ENCODE data around the gene TGFBR2.

The TGFBR2 gene

GRCh38 chr3:30719536-30719935 is 113.1 kb downstream of the TGFBR2 start:
- H3K9me3 ChIP-seq (ENCODE audit: control insufficient read depth, insufficient read depth, low read length) = no peaks in the 10 kb centered on the region
- H3K27ac ChIP-seq (ENCODE audit: low read length) = no peak overlapping the region
- WGBS (ENCODE audit: insufficient coverage, insufficient read length) = no CpG with 5 or more reads among the region's 3 CpGs
- H3K27me3 ChIP-seq (ENCODE audit: control insufficient read depth, insufficient read depth, low read length) = no peaks in the 10 kb centered on the region
- H3K4me3 ChIP-seq (ENCODE audit: low read length) = no peak overlapping the region
- no peaks in the 10 kb centered on the region for H3K4me1 ChIP-seq (ENCODE audit: control insufficient read depth, insufficient read depth, low read length)
- no peak for DNase-seq (ENCODE audit: low read depth, low spot score)
- no peaks in the 10 kb centered on the region for H3K36me3 ChIP-seq (ENCODE audit: control insufficient read depth, insufficient read depth, low read length)

DNA sequence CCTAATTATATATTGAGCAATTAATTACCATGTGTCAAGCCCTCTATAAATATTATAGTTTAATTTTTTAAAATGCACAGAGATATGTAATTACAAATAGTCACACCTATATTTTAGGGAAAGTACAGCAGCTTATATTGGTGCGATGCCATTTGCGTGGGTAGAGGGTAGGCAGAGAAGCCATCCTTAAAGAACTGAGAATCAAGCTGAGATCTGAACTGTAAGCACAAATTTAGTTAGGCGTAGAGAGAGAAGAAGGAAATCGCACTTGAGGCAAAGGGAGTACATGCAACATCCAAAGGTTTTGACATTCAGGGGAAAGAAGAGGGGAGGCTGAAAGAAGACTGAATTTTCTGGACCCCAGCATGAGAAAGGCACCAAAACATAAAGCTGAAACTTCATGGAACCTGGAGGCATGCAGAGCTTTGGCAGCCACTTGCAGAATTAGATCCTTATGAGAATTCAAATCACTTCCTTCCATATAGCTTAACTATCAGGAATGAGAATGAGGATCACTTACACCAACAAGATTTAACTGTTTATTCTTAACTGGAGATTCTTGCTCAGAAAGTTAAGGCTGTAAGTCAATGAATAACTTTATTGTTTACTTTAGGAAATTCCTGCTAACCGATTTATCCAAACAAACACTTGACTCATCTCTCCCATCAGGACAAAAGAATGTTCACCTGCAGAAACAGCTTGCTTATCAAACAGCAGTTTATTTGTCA is 114.3 kb downstream of the TGFBR2 start:
- no CpG with 5 or more reads among the region's 5 CpGs for WGBS (ENCODE audit: insufficient coverage, insufficient read length)
- H3K4me3 ChIP-seq (ENCODE audit: low read length) = no peak overlapping the region
- H3K27ac ChIP-seq (ENCODE audit: low read length) = no peak overlapping the region
- H3K4me1 ChIP-seq (ENCODE audit: control insufficient read depth, insufficient read depth, low read length) = no peaks in the 10 kb centered on the region
- no peaks in the 10 kb centered on the region for H3K9me3 ChIP-seq (ENCODE audit: control insufficient read depth, insufficient read depth, low read length)
- H3K27me3 ChIP-seq (ENCODE audit: control insufficient read depth, insufficient read depth, low read length) = no peaks in the 10 kb centered on the region
- no peaks in the 10 kb centered on the region for H3K36me3 ChIP-seq (ENCODE audit: control insufficient read depth, insufficient read depth, low read length)
- DNase-seq (ENCODE audit: low read depth, low spot score) = no peak

DNA sequence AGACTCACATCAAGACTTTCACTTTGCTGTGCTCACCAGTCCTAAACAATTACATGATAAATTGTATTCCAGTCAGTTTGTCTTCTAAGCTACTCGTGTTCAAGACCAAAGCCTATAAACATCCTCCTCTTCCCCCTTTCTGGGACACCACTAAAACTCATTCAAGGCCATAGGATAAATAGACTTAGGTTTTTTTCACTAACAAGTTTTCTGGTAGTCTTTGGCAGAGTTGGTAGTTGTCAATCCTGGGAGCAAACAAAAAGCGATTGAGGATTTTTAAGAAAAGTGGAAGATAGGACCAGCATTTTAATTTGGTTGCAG is 114.9 kb downstream of the TGFBR2 start:
- DNase-seq (ENCODE audit: low read depth, low spot score) = no peak
- no peaks in the 10 kb centered on the region for H3K9me3 ChIP-seq (ENCODE audit: control insufficient read depth, insufficient read depth, low read length)
- no peaks in the 10 kb centered on the region for H3K36me3 ChIP-seq (ENCODE audit: control insufficient read depth, insufficient read depth, low read length)
- H3K27me3 ChIP-seq (ENCODE audit: control insufficient read depth, insufficient read depth, low read length) = no peaks in the 10 kb centered on the region
- no peaks in the 10 kb centered on the region for H3K4me1 ChIP-seq (ENCODE audit: control insufficient read depth, insufficient read depth, low read length)
- no peak overlapping the region for H3K4me3 ChIP-seq (ENCODE audit: low read length)
- H3K27ac ChIP-seq (ENCODE audit: low read length) = no peak overlapping the region
- no CpG with 5 or more reads among the region's 2 CpGs for WGBS (ENCODE audit: insufficient coverage, insufficient read length)

DNA sequence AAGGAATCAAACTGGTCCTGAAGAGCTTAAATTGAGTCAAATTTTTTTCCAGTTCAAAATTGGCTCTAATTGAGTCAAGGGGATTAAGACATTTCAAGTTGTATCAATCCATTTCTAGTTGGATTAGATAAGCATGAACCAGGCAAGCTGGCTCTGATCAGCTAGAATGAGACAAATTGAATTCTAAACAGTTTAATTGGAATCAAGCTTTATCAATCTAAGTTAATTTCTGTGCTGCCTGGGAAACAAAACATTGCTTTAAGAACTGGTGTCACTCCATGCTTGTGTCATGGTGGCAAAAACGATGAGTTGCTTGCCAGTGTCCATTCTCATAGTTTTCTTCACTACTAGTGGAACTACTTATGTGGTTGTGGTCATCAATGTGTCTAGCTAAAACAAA is 116.8 kb downstream of the TGFBR2 start:
- no peaks in the 10 kb centered on the region for H3K9me3 ChIP-seq (ENCODE audit: control insufficient read depth, insufficient read depth, low read length)
- no peaks in the 10 kb centered on the region for H3K4me1 ChIP-seq (ENCODE audit: control insufficient read depth, insufficient read depth, low read length)
- no peak overlapping the region for H3K27ac ChIP-seq (ENCODE audit: low read length)
- no peak overlapping the region for H3K4me3 ChIP-seq (ENCODE audit: low read length)
- no peaks in the 10 kb centered on the region for H3K36me3 ChIP-seq (ENCODE audit: control insufficient read depth, insufficient read depth, low read length)
- WGBS (ENCODE audit: insufficient coverage, insufficient read length) = no CpG with 5 or more reads among the region's 1 CpG
- no peak for DNase-seq (ENCODE audit: low read depth, low spot score)
- no peaks in the 10 kb centered on the region for H3K27me3 ChIP-seq (ENCODE audit: control insufficient read depth, insufficient read depth, low read length)

DNA sequence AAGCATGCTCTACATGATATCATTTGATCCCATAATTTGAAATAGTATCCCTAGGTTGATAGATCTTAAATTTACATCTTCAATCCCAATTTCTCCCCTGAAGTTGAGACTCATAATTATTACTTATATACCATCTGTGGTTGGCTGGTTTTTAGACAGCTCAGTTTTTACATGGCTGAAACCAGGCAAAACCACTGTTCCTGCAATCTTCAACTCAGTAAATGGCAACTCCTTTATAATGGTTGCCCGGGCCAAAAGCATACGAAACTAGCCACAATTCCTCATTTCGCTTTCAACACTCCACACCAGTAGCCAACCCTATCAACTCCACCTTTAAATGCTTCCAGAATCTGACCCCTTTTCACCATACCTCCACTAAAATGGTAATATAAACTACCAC is 118.5 kb downstream of the TGFBR2 start:
- no peak overlapping the region for H3K4me3 ChIP-seq (ENCODE audit: low read length)
- WGBS (ENCODE audit: insufficient coverage, insufficient read length) = 100% methylated on average over 1 of the region's 3 CpGs
- DNase-seq (ENCODE audit: low read depth, low spot score) = no peak
- no peaks in the 10 kb centered on the region for H3K27me3 ChIP-seq (ENCODE audit: control insufficient read depth, insufficient read depth, low read length)
- H3K9me3 ChIP-seq (ENCODE audit: control insufficient read depth, insufficient read depth, low read length) = no peaks in the 10 kb centered on the region
- H3K4me1 ChIP-seq (ENCODE audit: control insufficient read depth, insufficient read depth, low read length) = no peaks in the 10 kb centered on the region
- no peak overlapping the region for H3K27ac ChIP-seq (ENCODE audit: low read length)
- H3K36me3 ChIP-seq (ENCODE audit: control insufficient read depth, insufficient read depth, low read length) = no peaks in the 10 kb centered on the region

GRCh38 chr3:30728143-30728542 is 121.7 kb downstream of the TGFBR2 start:
- H3K36me3 ChIP-seq (ENCODE audit: control insufficient read depth, insufficient read depth, low read length) = no peaks in the 10 kb centered on the region
- DNase-seq (ENCODE audit: low read depth, low spot score) = no peak
- H3K9me3 ChIP-seq (ENCODE audit: control insufficient read depth, insufficient read depth, low read length) = no peaks in the 10 kb centered on the region
- no peaks in the 10 kb centered on the region for H3K4me1 ChIP-seq (ENCODE audit: control insufficient read depth, insufficient read depth, low read length)
- no peaks in the 10 kb centered on the region for H3K27me3 ChIP-seq (ENCODE audit: control insufficient read depth, insufficient read depth, low read length)
- no peak overlapping the region for H3K27ac ChIP-seq (ENCODE audit: low read length)
- no CpG with 5 or more reads among the region's 4 CpGs for WGBS (ENCODE audit: insufficient coverage, insufficient read length)
- no peak overlapping the region for H3K4me3 ChIP-seq (ENCODE audit: low read length)

DNA sequence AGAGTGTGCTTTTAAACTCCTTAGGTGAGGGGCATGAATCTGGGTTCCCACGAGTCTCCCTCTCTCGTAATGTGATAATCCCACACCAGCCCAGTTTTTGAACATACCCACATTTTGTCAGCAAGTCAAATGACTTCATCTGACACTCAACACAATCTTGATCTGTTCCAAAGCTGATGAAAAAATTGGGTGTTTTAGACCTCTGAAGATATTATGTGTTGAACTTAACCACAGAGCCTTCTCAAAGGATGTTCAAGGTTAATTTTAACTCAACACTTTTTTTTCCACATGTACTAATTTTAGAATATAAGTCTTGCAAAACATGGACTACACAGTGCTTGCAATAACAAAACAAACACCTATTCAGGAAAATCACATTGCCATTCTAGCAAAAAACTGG is 123.1 kb downstream of the TGFBR2 start:
- H3K4me3 ChIP-seq (ENCODE audit: low read length) = no peak overlapping the region
- no peaks in the 10 kb centered on the region for H3K4me1 ChIP-seq (ENCODE audit: control insufficient read depth, insufficient read depth, low read length)
- H3K9me3 ChIP-seq (ENCODE audit: control insufficient read depth, insufficient read depth, low read length) = no peaks in the 10 kb centered on the region
- WGBS (ENCODE audit: insufficient coverage, insufficient read length) = no CpG with 5 or more reads among the region's 2 CpGs
- H3K36me3 ChIP-seq (ENCODE audit: control insufficient read depth, insufficient read depth, low read length) = no peaks in the 10 kb centered on the region
- no peak for DNase-seq (ENCODE audit: low read depth, low spot score)
- no peak overlapping the region for H3K27ac ChIP-seq (ENCODE audit: low read length)
- H3K27me3 ChIP-seq (ENCODE audit: control insufficient read depth, insufficient read depth, low read length) = no peaks in the 10 kb centered on the region

DNA sequence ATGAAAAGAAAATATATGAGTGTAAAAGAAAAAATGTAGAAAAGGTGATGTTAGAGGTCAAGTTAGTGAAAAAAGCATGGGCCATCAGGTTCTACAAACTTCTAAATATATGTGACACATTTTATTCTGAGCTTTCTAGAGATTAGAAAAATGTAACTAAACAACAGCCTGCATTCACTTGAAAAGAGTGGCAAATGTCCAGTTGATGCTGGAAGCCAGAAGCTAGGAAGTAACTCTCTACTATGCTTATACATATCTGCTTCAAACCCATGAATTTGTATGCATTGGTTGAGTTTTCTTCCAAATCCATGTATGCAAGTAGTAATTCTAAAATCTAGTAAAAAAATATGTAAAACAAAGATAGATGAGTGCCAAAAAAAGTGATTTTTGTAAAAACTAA is 123.5 kb downstream of the TGFBR2 start:
- Histone ChIP-seq H3K4me3 (ENCODE audit: low read length) (no peak overlapping the region), H3K9me3 (ENCODE audit: control insufficient read depth, insufficient read depth, low read length) (no peaks in the 10 kb centered on the region), H3K36me3 (ENCODE audit: control insufficient read depth, insufficient read depth, low read length) (no peaks in the 10 kb centered on the region), H3K27me3 (ENCODE audit: control insufficient read depth, insufficient read depth, low read length) (no peaks in the 10 kb centered on the region), H3K4me1 (ENCODE audit: control insufficient read depth, insufficient read depth, low read length) (no peaks in the 10 kb centered on the region), H3K27ac (ENCODE audit: low read length) (no peak overlapping the region)
- no peak for DNase-seq (ENCODE audit: low read depth, low spot score)

- Histone ChIP-seq H3K4me1 (ENCODE audit: control insufficient read depth, insufficient read depth, low read length) (no peaks in the 10 kb centered on the region), H3K27me3 (ENCODE audit: control insufficient read depth, insufficient read depth, low read length) (no peaks in the 10 kb centered on the region)
- no CpG with 5 or more reads among the region's 3 CpGs for WGBS (ENCODE audit: insufficient coverage, insufficient read length)
These were observed 124.6 kb downstream of the TGFBR2 start for GRCh38 chr3:30730967-30731366.

DNA sequence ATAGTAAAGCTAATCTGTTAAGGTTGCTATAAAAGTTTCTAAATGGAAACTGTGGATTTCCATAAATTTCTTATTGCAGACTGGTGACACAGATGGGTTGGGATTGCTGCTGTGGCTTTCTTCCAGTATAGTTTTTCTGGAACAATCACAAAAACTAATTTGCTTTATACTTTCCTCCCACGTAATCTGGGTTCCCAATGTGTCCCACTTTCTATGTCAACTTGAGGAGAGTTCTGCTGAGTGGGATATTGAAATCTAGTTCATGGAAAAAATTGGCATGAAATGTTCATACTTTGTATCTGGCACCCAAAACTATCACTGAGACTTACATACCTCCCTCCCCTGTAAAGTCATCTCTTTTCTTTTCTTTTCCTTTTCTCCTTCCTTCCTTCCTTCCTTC is 126.8 kb downstream of the TGFBR2 start:
- H3K36me3 ChIP-seq (ENCODE audit: control insufficient read depth, insufficient read depth, low read length) = no peaks in the 10 kb centered on the region
- no peak overlapping the region for H3K27ac ChIP-seq (ENCODE audit: low read length)
- WGBS (ENCODE audit: insufficient coverage, insufficient read length) = no CpG with 5 or more reads among the region's 1 CpG
- no peak for DNase-seq (ENCODE audit: low read depth, low spot score)
- H3K9me3 ChIP-seq (ENCODE audit: control insufficient read depth, insufficient read depth, low read length) = no peaks in the 10 kb centered on the region
- no peak overlapping the region for H3K4me3 ChIP-seq (ENCODE audit: low read length)
- no peaks in the 10 kb centered on the region for H3K27me3 ChIP-seq (ENCODE audit: control insufficient read depth, insufficient read depth, low read length)
- no peaks in the 10 kb centered on the region for H3K4me1 ChIP-seq (ENCODE audit: control insufficient read depth, insufficient read depth, low read length)

More at GRCh38 chr3:30730967-30731366, 124.6 kb downstream of the TGFBR2 start:
- Histone ChIP-seq H3K4me3 (ENCODE audit: low read length) (no peak overlapping the region), H3K9me3 (ENCODE audit: control insufficient read depth, insufficient read depth, low read length) (no peaks in the 10 kb centered on the region), H3K27ac (ENCODE audit: low read length) (no peak overlapping the region), H3K36me3 (ENCODE audit: control insufficient read depth, insufficient read depth, low read length) (no peaks in the 10 kb centered on the region)
- no peak for DNase-seq (ENCODE audit: low read depth, low spot score)

GRCh38 chr3:30733696-30734095 is 127.3 kb downstream of the TGFBR2 start:
- no CpG with 5 or more reads among the region's 2 CpGs for WGBS (ENCODE audit: insufficient coverage, insufficient read length)

More at GRCh38 chr3:30733696-30734095, 127.3 kb downstream of the TGFBR2 start:
- Histone ChIP-seq H3K4me1 (ENCODE audit: control insufficient read depth, insufficient read depth, low read length) (no peaks in the 10 kb centered on the region), H3K9me3 (ENCODE audit: control insufficient read depth, insufficient read depth, low read length) (no peaks in the 10 kb centered on the region), H3K27me3 (ENCODE audit: control insufficient read depth, insufficient read depth, low read length) (no peaks in the 10 kb centered on the region), H3K36me3 (ENCODE audit: control insufficient read depth, insufficient read depth, low read length) (no peaks in the 10 kb centered on the region), H3K27ac (ENCODE audit: low read length) (no peak overlapping the region), H3K4me3 (ENCODE audit: low read length) (no peak overlapping the region)
- no peak for DNase-seq (ENCODE audit: low read depth, low spot score)

Data from iPS DF 6.9 (cell line).